ENCODE results near the gene CASTOR1.
"Not testable (repeated sequence)": the region's sequence is repeated elsewhere in the genome, so short reads cannot be mapped to it uniquely, and the experiment has no call there.

The CASTOR1 gene

GRCh38 chr22:30289141-30289979 is at the start of gene CASTOR1:
CASTOR1 (minus strand) TSS chr22:30289505; CDS start chr22:30289497, 8 bp downstream.
- peak; percentile 80 to 88 for DNase-seq (ENCODE audit: low read depth in 1 of 2, low spot score in 1 of 2)

GRCh38 chr22:30338802-30339201 is 49.5 kb upstream of the CASTOR1 start:
- no peak for DNase-seq (ENCODE audit: low read depth in 1 of 2, low spot score in 1 of 2)

- DNase-seq (ENCODE audit: low read depth in 1 of 2, low spot score in 1 of 2) = not testable (repeated sequence)
These were observed 49.0 kb upstream of the CASTOR1 start for GRCh38 chr22:30338341-30338740.

- DNase-seq (ENCODE audit: low read depth in 1 of 2, low spot score in 1 of 2) = no peak
These were observed 48.1 kb upstream of the CASTOR1 start for GRCh38 chr22:30337461-30337778.

DNA sequence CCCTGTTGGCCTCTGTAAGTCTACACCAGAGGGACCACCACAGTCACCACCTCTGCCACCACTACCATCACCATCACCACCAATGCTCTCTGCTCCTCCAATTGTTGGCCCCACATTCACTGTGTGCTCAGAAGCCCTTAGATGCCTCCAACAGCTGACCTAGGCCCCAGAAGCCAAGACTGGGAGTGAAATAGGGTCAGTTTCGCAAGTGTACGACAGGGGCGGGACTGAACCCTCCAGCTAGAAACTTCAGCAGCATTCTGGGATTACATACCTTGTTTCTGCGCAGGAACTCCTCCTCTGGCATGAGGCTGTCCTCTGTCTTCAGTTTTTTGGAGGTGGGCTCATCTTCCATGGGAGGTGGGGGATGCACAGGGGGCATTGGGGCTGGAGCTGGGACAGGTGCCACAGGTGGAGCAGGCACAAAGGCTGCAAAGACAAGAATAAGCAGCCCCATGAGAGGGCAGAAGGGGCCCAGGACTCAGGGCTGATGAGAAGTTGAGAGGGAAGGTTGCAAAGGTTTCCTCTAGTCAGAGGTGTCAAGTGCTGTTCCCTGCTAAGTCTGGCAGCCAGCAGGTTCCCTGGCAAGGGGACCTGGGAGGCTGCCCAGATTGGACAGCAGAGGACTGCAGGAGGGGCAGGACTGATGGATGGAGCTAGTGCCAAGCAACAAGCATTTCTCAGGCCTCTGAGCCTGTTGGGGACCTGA is 47.6 kb upstream of the CASTOR1 start:
- no peak for DNase-seq (ENCODE audit: low read depth in 1 of 2, low spot score in 1 of 2)

DNA sequence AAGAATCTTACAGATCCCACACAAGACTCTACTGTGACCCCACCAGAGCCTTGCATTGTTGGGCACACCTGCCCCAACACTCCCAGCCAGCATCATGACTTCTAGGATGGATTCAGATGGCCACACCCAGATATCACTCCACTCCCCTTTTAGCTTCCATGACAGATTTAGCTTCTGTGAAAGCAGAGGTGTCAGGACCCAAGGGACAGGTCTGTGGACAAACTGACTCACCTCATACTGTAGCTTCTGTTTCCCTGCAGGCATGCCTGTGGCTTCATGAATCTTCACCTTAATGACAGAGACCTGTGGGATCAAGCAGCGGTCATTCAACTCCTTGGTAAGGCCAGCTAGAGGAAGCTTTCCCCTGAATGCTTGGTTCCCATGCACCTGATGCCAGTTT is 45.9 kb upstream of the CASTOR1 start:
- no peak for DNase-seq (ENCODE audit: low read depth in 1 of 2, low spot score in 1 of 2)

DNA sequence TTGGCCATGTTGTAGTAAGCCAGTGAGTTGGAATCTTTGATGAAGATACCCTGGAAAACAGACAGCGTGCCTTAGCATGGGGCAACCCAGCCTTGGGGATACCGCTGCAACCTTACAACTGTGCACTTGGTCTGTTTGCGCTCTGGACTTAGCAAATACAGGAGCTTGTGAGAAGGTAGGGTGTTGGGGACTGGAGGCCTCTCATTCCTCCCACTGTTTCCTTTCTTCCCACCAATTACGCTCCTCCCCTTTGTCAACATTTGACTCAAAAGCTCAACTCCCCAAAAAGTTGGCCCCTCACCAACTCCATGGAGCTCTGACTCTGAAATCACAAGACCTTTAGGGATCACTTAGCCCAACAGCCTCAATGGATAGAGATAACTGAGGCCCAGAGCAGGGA is 45.3 kb upstream of the CASTOR1 start:
- DNase-seq (ENCODE audit: low read depth in 1 of 2, low spot score in 1 of 2) = no peak

GRCh38 chr22:30333707-30334087 is 44.4 kb upstream of the CASTOR1 start:
- DNase-seq (ENCODE audit: low read depth in 1 of 2, low spot score in 1 of 2) = no peak

DNA sequence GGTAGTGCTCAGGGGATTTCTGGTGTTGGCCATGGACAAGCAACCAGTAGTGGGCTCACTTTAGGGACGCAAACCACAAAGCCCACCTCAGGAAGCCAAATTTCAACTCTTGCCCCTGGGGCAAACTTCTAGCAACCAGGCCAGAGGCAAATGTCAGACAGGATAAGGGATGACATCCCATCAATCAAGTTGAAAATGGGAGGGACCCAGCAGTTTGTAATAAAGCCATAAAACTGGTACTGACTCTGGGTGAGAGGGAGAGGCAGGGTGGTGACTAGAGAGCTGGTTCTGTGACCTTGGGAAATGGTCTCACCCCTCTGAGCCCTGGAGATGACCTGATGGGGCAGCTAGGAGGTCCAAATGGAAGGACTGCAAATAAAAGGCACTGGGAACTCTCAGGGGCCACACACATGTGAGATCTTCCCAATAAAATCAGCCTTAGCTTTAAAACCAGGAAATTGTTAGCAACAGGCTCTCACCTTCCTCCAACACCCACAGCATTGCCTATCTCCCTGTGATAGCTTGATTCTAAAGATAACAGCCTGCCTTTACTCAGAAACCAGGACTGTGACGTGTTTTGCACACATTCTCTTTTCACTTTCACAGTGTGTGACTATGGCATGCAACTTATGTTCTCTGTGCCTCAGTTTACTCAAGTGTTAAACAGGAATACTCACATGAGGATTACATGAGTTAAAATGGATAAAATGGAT is 43.8 kb upstream of the CASTOR1 start:
- no peak for DNase-seq (ENCODE audit: low read depth in 1 of 2, low spot score in 1 of 2)

DNA sequence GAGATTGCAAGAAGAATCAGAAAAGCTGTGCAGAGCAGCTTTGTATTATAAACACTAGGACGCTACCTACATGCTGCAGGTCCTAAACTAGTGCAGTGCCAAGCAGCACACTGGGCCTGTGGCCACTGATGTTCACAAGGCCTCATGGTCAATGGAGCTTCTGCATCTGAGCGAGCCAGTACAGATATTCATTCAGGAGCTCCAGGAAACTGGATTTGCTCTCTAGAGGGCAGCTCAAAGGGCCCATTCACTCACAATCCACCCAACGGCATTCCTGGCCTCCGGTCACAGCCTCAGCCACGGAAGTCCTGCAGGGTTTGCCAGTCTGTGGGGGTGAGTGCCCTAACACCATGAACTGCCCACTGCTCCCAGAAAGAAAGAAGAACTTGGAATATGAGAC is 43.2 kb upstream of the CASTOR1 start:
- no peak for DNase-seq (ENCODE audit: low read depth in 1 of 2, low spot score in 1 of 2)

- DNase-seq (ENCODE audit: low read depth in 1 of 2, low spot score in 1 of 2) = no peak
These were observed 39.3 kb upstream of the CASTOR1 start for GRCh38 chr22:30328466-30329049.

DNA sequence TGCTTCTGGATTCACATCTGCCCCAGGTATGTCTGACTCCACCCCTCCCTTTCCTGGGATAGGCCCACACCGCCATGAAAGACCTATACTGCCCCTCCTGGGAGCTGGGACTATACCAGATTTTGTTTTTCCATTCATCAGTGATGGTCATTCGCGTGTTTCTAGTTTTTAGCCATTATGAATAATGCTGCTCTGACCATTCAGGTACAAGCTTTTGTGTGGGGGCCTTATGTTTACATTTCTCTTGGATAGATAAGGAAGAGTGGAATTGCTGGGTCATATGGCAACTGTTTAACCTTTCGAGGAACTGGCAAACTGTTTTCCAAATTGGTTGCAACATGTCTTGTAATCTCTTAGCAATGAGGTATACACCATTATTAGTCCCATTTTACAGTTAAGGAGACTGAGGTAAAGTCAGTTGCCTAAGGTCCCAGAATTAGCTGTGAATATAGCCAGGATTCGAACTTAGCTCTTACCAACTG is 38.6 kb upstream of the CASTOR1 start:
- DNase-seq (ENCODE audit: low read depth in 1 of 2, low spot score in 1 of 2) = no peak

GRCh38 chr22:30326706-30327362 is 37.5 kb upstream of the CASTOR1 start, which contains the start of gene TBC1D10A:
TBC1D10A (minus strand) TSS chr22:30326941; CDS start chr22:30326881, 60 bp downstream.
- DNase-seq (ENCODE audit: low read depth in 1 of 2, low spot score in 1 of 2) = peak; percentile 83 to 87

- no peak for DNase-seq (ENCODE audit: low read depth in 1 of 2, low spot score in 1 of 2)
These were observed 37.0 kb upstream of the CASTOR1 start for GRCh38 chr22:30326255-30326705.

GRCh38 chr22:30325724-30326254 is 36.5 kb upstream of the CASTOR1 start:
- no peak for DNase-seq (ENCODE audit: low read depth in 1 of 2, low spot score in 1 of 2)

DNA sequence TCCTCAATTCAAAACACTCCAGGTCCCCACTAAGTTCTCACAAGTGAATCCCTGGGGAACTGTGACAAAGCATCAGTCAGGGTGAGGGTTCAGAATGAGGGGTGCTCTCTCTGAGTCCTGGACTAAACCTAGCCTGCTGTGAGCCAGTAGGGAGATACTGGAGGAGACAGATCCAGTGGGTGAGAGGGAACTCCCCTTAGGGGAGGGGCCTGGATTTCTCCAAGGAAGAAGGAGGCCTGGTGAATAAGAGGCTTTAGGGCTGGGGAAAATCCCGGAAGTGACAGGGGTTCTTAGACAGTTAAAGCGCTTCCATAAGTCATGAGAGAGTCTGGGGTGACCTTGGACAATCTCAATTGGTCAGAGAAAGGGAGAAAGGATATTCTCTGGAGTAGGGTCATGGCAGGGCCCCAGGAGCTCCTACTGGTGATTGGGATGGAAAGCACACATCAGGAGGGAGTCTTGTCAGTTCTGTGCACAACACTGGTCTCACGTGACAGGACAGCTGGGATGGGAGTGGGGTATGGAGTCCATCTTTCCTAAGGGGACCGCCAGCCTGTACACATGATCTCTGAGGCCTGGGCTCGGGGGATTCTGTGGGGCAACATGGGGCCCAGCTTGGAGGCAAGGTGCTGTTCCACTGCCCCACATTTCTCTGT is 35.9 kb upstream of the CASTOR1 start:
- no peak for DNase-seq (ENCODE audit: low read depth in 1 of 2, low spot score in 1 of 2)

- DNase-seq (ENCODE audit: low read depth in 1 of 2, low spot score in 1 of 2) = no peak
These were observed 34.9 kb upstream of the CASTOR1 start for GRCh38 chr22:30324014-30324730.

GRCh38 chr22:30323246-30323645 is 33.9 kb upstream of the CASTOR1 start:
- no peak for DNase-seq (ENCODE audit: low read depth in 1 of 2, low spot score in 1 of 2)

DNA sequence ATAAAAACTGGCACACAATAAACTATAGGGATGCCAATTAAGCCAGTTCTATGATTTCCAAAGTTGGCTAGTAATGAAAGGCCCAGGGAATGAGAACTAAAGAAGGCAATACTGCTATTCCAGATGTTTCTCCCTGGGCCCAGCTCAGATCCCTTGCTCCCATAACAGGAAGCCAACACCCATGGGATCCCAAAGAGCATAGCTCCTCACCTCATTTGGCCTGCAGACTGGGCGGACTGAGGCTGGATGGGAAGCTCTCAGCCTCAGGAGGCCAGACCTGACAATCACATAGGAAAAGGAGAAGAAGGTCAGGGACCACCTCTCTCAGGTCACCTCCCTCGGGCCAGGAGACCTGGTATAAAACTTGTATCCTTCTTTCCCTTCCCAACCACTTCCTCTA is 32.2 kb upstream of the CASTOR1 start:
- no peak for DNase-seq (ENCODE audit: low read depth in 1 of 2, low spot score in 1 of 2)
